IMR-90 (cell line): ENCODE results near the gene EIF1AD. TPM values are rescaled to one million over a fixed set of nuclear protein-coding genes. Genes with fewer than 3 reads are reported as not detected.

Source experiments
- ATAC-seq: fragments of 200-7000 bp; cut with Tn5 transposase; 2 replicates; pipeline ENCODE4 v1.9.1; 2020; ENCODE audit warnings: low read depth, mild to moderate bottlenecking, moderate library complexity
- BruUV-seq: library from RNA; stranded (reverse); fragments of 400-500 nt; replicated peaks from 2 replicates; lab custom pipeline; 2021; lab: Mats Ljungman, UMichigan
- CTCF ChIA-PET: fragments of 300-600 bp; formaldehyde crosslinking; extraction: SDS; loops from one replicate; lab custom pipeline; 2021; ENCODE audit warnings: antibody characterized with exemption; lab: Yijun Ruan, JAX
- POLR2A ChIA-PET: fragments of 300-600 bp; sonication (Branson Sonifier 250); formaldehyde crosslinking; loops from one replicate; lab custom pipeline; 2022; ENCODE audit warnings: antibody characterized with exemption; ENCODE audit not compliant: unreplicated experiment; lab: Charles Lee
- DNase-seq: peaks from one replicate; pipeline ENCODE4 v3.0.0; 2013
- H2AFZ ChIP-seq: replicated peaks from 2 replicates; pipeline ENCODE3; 2013; ENCODE audit warnings: low read length, mild to moderate bottlenecking; ENCODE audit not compliant: poor library complexity
- H2AK5ac ChIP-seq: 2 replicates; pipeline ENCODE4 v1.6.1; 2013; ENCODE audit warnings: low read depth, low read length, inconsistent platforms
- H2AK9ac ChIP-seq: replicated peaks from 2 replicates; pipeline ENCODE3; 2013; ENCODE audit warnings: mild to moderate bottlenecking, low read depth, low read length, moderate library complexity; ENCODE audit not compliant: poor library complexity
- H2BK120ac ChIP-seq: 2 replicates; pipeline ENCODE4 v1.6.1; 2013; ENCODE audit warnings: low read depth, low read length, inconsistent platforms
- H2BK15ac ChIP-seq: 3 replicates; pipeline ENCODE4 v1.6.1; 2013; ENCODE audit warnings: low read depth, low read length, inconsistent platforms
- H2BK20ac ChIP-seq: 2 replicates; pipeline ENCODE4 v1.6.1; 2013; ENCODE audit warnings: low read depth, mild to moderate bottlenecking, inconsistent platforms, low read length, moderate library complexity
- H2BK5ac ChIP-seq: 2 replicates; pipeline ENCODE4 v1.6.1; 2013; ENCODE audit warnings: mild to moderate bottlenecking, low read depth, low read length, inconsistent platforms; ENCODE audit not compliant: poor library complexity, severe bottlenecking
- H3K14ac ChIP-seq: replicated peaks from 2 replicates; pipeline ENCODE4 v1.6.1; 2013; ENCODE audit warnings: low read depth, low read length, inconsistent platforms
- H3K18ac ChIP-seq: 2 replicates; pipeline ENCODE4 v1.6.1; 2013; ENCODE audit warnings: low read depth, low read length, control low read depth
- H3K23ac ChIP-seq: 2 replicates; pipeline ENCODE4 v1.6.1; 2013; ENCODE audit warnings: low read depth, low read length, inconsistent platforms
- H3K27ac ChIP-seq: 2 replicates; pipeline ENCODE4 v1.5.1; 2013; ENCODE audit warnings: mild to moderate bottlenecking, control low read depth, low read length; ENCODE audit not compliant: insufficient read depth
- H3K27me3 ChIP-seq: 2 replicates; pipeline ENCODE4 v1.6.1; 2013; ENCODE audit warnings: low read length; ENCODE audit not compliant: control insufficient read depth, insufficient read depth
- H3K36me3 ChIP-seq: 2 replicates; pipeline ENCODE4 v1.6.1; 2013; ENCODE audit warnings: low read length, mixed read lengths; ENCODE audit not compliant: control insufficient read depth, insufficient read depth
- H3K4ac ChIP-seq: 2 replicates; pipeline ENCODE4 v1.6.1; 2013; ENCODE audit warnings: low read depth, low read length, inconsistent platforms
- H3K4me1 ChIP-seq: 2 replicates; pipeline ENCODE4 v1.6.1; 2013; ENCODE audit warnings: low read length, mixed read lengths; ENCODE audit not compliant: control insufficient read depth, insufficient read depth
- H3K4me2 ChIP-seq: 2 replicates; pipeline ENCODE4 v1.6.1; 2013; ENCODE audit warnings: low read depth, mild to moderate bottlenecking, control low read depth, low read length, moderate library complexity
- H3K4me3 ChIP-seq: 2 replicates; pipeline ENCODE4 v1.5.1; 2013; ENCODE audit warnings: low read depth, mild to moderate bottlenecking, control low read depth, low read length, moderate library complexity; ENCODE audit not compliant: insufficient read depth
- H3K56ac ChIP-seq: 2 replicates; pipeline ENCODE4 v1.6.1; 2013; ENCODE audit warnings: low read length, inconsistent platforms; ENCODE audit not compliant: insufficient read depth; ENCODE audit errors: extremely low read depth
- H3K79me1 ChIP-seq, 2 experiments: 2 replicates each; pipeline ENCODE4 v1.6.1; 2013; ENCODE audit warnings: low read length in 2 of 2, inconsistent platforms in 1 of 2, low read depth in 1 of 2
- H3K9ac ChIP-seq: 2 replicates; pipeline ENCODE4 v1.6.1; 2013; ENCODE audit warnings: low read depth, low read length, control low read depth
- H3K9me1 ChIP-seq: 2 replicates; pipeline ENCODE4 v1.6.1; 2013; ENCODE audit warnings: low read length, inconsistent platforms; ENCODE audit not compliant: insufficient read depth
- H3K9me3 ChIP-seq: 2 replicates; pipeline ENCODE4 v1.6.1; 2013; ENCODE audit warnings: low read length; ENCODE audit not compliant: control insufficient read depth, insufficient read depth
- H4K20me1 ChIP-seq: 2 replicates; pipeline ENCODE4 v1.6.1; 2013; ENCODE audit warnings: low read length, inconsistent platforms; ENCODE audit not compliant: insufficient read depth
- H4K5ac ChIP-seq: 2 replicates; pipeline ENCODE4 v1.6.1; 2013; ENCODE audit warnings: mild to moderate bottlenecking, low read depth, low read length, control low read depth
- H4K8ac ChIP-seq, 2 experiments: 2 replicates each; pipeline ENCODE4 v1.6.1; 2013; ENCODE audit warnings: low read depth in 2 of 2, low read length in 2 of 2, control low read depth in 1 of 2, inconsistent platforms in 1 of 2
- H4K91ac ChIP-seq: 2 replicates; pipeline ENCODE4 v1.6.1; 2013; ENCODE audit warnings: low read depth, low read length, inconsistent platforms; ENCODE audit not compliant: insufficient read depth
- BHLHE40 ChIP-seq: fragments of 150-350 bp; IDR thresholded peaks from 2 replicates; pipeline ENCODE4 v1.6.1; 2016; ENCODE audit warnings: mild to moderate bottlenecking, low read depth, low read length
- CEBPB ChIP-seq: IDR thresholded peaks from 2 replicates; pipeline ENCODE4 v1.6.1; 2012; ENCODE audit warnings: low read depth, low read length, improper control_type of control experiment
- CHD1 ChIP-seq: IDR thresholded peaks from 2 replicates; pipeline ENCODE4 v1.6.1; 2012; ENCODE audit warnings: low read depth, low read length, improper control_type of control experiment
- CTCF ChIP-seq: conservative IDR thresholded peaks from 2 replicates; pipeline ENCODE4 v1.5.1; 2012; ENCODE audit warnings: mild to moderate bottlenecking, low read depth, low read length, improper control_type of control experiment
- NFE2L2 ChIP-seq: fragments of 150-350 bp; IDR thresholded peaks from 2 replicates; pipeline ENCODE4 v1.6.1; 2016; ENCODE audit warnings: low read depth, mild to moderate bottlenecking, low read length
- POLR2A ChIP-seq: IDR thresholded peaks from 2 replicates; pipeline ENCODE4 v1.6.1; 2012; ENCODE audit warnings: mild to moderate bottlenecking, low read depth, low read length
- RAD21 ChIP-seq: IDR thresholded peaks from 2 replicates; pipeline ENCODE4 v1.6.1; 2012; ENCODE audit warnings: low read length, improper control_type of control experiment
- WGBS, 2 experiments: methylation state at CpG; one replicate each; pipeline versions ENCODE4 v1.1.5 to v1.1.7; 2013; ENCODE audit warnings: missing lambda C conversion rate in 2 of 2; ENCODE audit not compliant: insufficient read length in 1 of 2; ENCODE audit errors: extremely low coverage in 2 of 2; 5-methylcytosine and 5-hydroxymethylcytosine counted together
- dilution Hi-C: fragments of 300-500 bp; cut with HindIII; formaldehyde crosslinking; loops from one replicate; pipeline ENCODE4 v1.14.3; 2018; ENCODE audit warnings: low sequenced_read_pairs; ENCODE audit not compliant: unreplicated experiment
- in situ Hi-C: fragments of 300-500 bp; cut with MboI; formaldehyde crosslinking; loops from 3 replicates; pipeline ENCODE4 v1.14.3; 2019; ENCODE audit warnings: low sequenced_read_pairs, inconsistent platforms, mixed read lengths
- intact Hi-C: fragments of 100-400 bp; cut with micrococcal nuclease; formaldehyde crosslinking; loops from 2 replicates; pipeline ENCODE4 v1.10.0; 2022
- polyA plus RNA-seq, 3 experiments: library from polyadenylated mRNA; depleted of rRNA; stranded (reverse); fragments of >200 nt; gene quantifications; 2 replicates each; pipeline ENCODE4 v1.2.3, GENCODE V29; 2012; ENCODE audit warnings: low replicate concordance in 1 of 3
- total RNA-seq: library from RNA; depleted of rRNA; stranded (reverse); fragments of >200 nt; gene quantifications from 2 replicates; pipeline ENCODE4 v1.2.3, GENCODE V29; 2012

The EIF1AD gene
- total and polyA plus RNA-seq, 2 of the 4 experiments (the other 2 are of a cell fraction): 32.5 to 62.6 TPM

DNA sequence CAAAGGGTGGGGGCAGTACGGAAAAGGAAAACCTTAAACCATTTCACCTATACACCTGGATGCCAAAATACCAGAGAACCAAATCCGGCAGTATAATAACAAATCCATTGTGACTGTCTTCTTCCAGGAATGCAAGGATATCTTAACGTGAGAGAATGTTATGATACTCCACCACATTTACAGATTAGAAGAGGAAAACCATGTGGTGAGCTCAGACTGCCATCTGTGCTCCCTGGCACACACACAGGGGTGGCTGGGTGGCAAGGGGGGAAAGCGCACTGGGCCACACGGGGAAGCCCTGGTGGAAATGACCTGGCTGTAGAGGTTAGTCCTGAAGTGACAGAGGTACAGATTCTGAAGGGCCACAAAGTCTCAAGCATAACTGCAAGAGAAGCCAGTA lies 9.9 kb downstream of the EIF1AD start:
- no peaks in the 10 kb centered on the region for H3K4me1 ChIP-seq
- no peak overlapping the region for H2BK20ac ChIP-seq
- BruUV-seq: no TSS peak
- no peak overlapping the region for H3K27ac ChIP-seq
- H3K9me3 ChIP-seq: no peaks in the 10 kb centered on the region
- no peak overlapping the region for H3K4me2 ChIP-seq
- H2AK5ac ChIP-seq: no peak overlapping the region
- no peak overlapping the region for H3K9ac ChIP-seq
- no peak overlapping the region for H4K5ac ChIP-seq
- peaks cover 2% of the 10 kb centered on the region for H3K36me3 ChIP-seq
- in situ Hi-C loops: no loop called here
- H3K79me1 ChIP-seq: peaks cover 0 to 9% of the 10 kb centered on the region in 2 experiments; a peak in 1 of 4 replicates
- H2AK9ac ChIP-seq: peak overlapping the region; percentile 51
- H4K20me1 ChIP-seq: no peaks in the 10 kb centered on the region; the same call in 1 of the 2 replicates
- H3K4ac ChIP-seq: no peak overlapping the region
- DNase-seq: no peak
- CTCF ChIA-PET: no interaction called here
- no peak overlapping the region for H2BK5ac ChIP-seq
- intact Hi-C loops: no loop called here
- no peak overlapping the region for H4K8ac ChIP-seq
- H2AFZ ChIP-seq: no peak overlapping the region
- no peak overlapping the region for H2BK120ac ChIP-seq
- H3K14ac ChIP-seq: no peak overlapping the region
- no peaks in the 10 kb centered on the region for H3K27me3 ChIP-seq
- no peak overlapping the region for H3K56ac ChIP-seq
- no peak overlapping the region for H3K23ac ChIP-seq
- H2BK15ac ChIP-seq: no peak overlapping the region
- H3K9me1 ChIP-seq: no peaks in the 10 kb centered on the region
- no peak overlapping the region for H3K4me3 ChIP-seq
- no peak overlapping the region for H4K91ac ChIP-seq
- ATAC-seq: no peak
- H3K18ac ChIP-seq: no peak overlapping the region
- POLR2A ChIA-PET: interaction anchor here (0.6 kb wide), 2 partner anchors 46 to 162 kb away, joined by 3 read pairs; no protein-coding TSS in a partner anchor
- TF ChIP-seq CHD1 (no peak), RAD21 (no peak), CEBPB (no peak), NFE2L2 (no peak), CTCF (no peak), POLR2A (no peak), BHLHE40 (no peak)
- dilution Hi-C loops: no loop called here
- 90% methylated on average over 2 of the region's 5 CpGs; no CpG with 5 or more reads in 1 of the 2 experiments for WGBS, 2 experiments
